H9 (cell line): ENCODE data around the gene LRWD1. TPM values are rescaled to one million over a fixed set of nuclear protein-coding genes. Genes with fewer than 3 reads are reported as not detected.
"Not testable (repeated sequence)": the region's sequence is repeated elsewhere in the genome, so short reads cannot be mapped to it uniquely, and the experiment has no call there.

Experiments used
- DNase-seq: peaks from one replicate; pipeline ENCODE4 v3.0.0-alpha.2; 2017
- H2AFZ ChIP-seq: one replicate; pipeline ENCODE4 v1.6.1; 2013; ENCODE audit warnings: mild to moderate bottlenecking, low read length, control low read depth, moderate library complexity
- H2AK5ac ChIP-seq: 2 replicates; pipeline ENCODE4 v1.6.1; 2013; ENCODE audit warnings: low read length, control low read depth, mixed read lengths; ENCODE audit not compliant: insufficient read length
- H2BK120ac ChIP-seq: one replicate; pipeline ENCODE4 v1.6.1; 2013; ENCODE audit warnings: low read depth, mild to moderate bottlenecking, low read length, control low read depth, inconsistent platforms; ENCODE audit not compliant: poor library complexity, severe bottlenecking
- H2BK12ac ChIP-seq: 2 replicates; pipeline ENCODE4 v1.6.1; 2013; ENCODE audit warnings: low read length, control low read depth, mixed read lengths, low read depth; ENCODE audit not compliant: insufficient read length
- H2BK15ac ChIP-seq: 2 replicates; pipeline ENCODE4 v1.6.1; 2013; ENCODE audit warnings: low read depth, low read length, control low read depth
- H2BK20ac ChIP-seq: one replicate; pipeline ENCODE4 v1.6.1; 2013; ENCODE audit warnings: low read depth, mild to moderate bottlenecking, low read length, control low read depth, inconsistent platforms; ENCODE audit not compliant: poor library complexity, severe bottlenecking
- H2BK5ac ChIP-seq: 2 replicates; pipeline ENCODE4 v1.6.1; 2013; ENCODE audit warnings: low read length, control low read depth, mixed read lengths; ENCODE audit not compliant: insufficient read length
- H3K14ac ChIP-seq: 2 replicates; pipeline ENCODE4 v1.6.1; 2013; ENCODE audit warnings: low read length, control low read depth; ENCODE audit not compliant: insufficient read depth
- H3K18ac ChIP-seq: 2 replicates; pipeline ENCODE4 v1.6.1; 2013; ENCODE audit warnings: low read depth, mild to moderate bottlenecking, mixed read lengths, low read length, control low read depth; ENCODE audit not compliant: insufficient read length
- H3K23ac ChIP-seq: 2 replicates; pipeline ENCODE4 v1.6.1; 2013; ENCODE audit warnings: low read length, control low read depth, mixed read lengths, low read depth; ENCODE audit not compliant: insufficient read length
- H3K23me2 ChIP-seq: 2 replicates; pipeline ENCODE4 v1.6.1; 2013; ENCODE audit warnings: low read depth, mild to moderate bottlenecking, mixed read lengths, low read length, control low read depth; ENCODE audit not compliant: insufficient read length, poor library complexity, severe bottlenecking
- H3K27ac ChIP-seq: 2 replicates; pipeline ENCODE4 v1.5.1; 2013; ENCODE audit warnings: low read length, control low read depth, mixed read lengths, low read depth; ENCODE audit not compliant: insufficient read length
- H3K27me3 ChIP-seq: 2 replicates; pipeline ENCODE4 v1.6.1; 2013; ENCODE audit warnings: low read length, control low read depth, inconsistent platforms; ENCODE audit not compliant: insufficient read depth
- H3K4ac ChIP-seq: 2 replicates; pipeline ENCODE4 v1.6.1; 2013; ENCODE audit warnings: low read depth, mild to moderate bottlenecking, control low read depth, inconsistent platforms, low read length, moderate library complexity
- H3K4me1 ChIP-seq: 2 replicates; pipeline ENCODE4 v1.6.1; 2013; ENCODE audit warnings: low read length, control low read depth, inconsistent platforms; ENCODE audit not compliant: insufficient read depth
- H3K4me2 ChIP-seq: 2 replicates; pipeline ENCODE4 v1.6.1; 2013; ENCODE audit warnings: low read length, control low read depth, mixed read lengths; ENCODE audit not compliant: insufficient read length, insufficient read depth
- H3K56ac ChIP-seq: 2 replicates; pipeline ENCODE4 v1.6.1; 2013; ENCODE audit warnings: low read depth, mild to moderate bottlenecking, mixed read lengths, low read length, control low read depth; ENCODE audit not compliant: insufficient read length
- H3K79me1 ChIP-seq: 2 replicates; pipeline ENCODE4 v1.6.1; 2013; ENCODE audit warnings: low read depth, mild to moderate bottlenecking, moderate library complexity, low read length, control low read depth, inconsistent platforms; ENCODE audit not compliant: insufficient read depth, poor library complexity, severe bottlenecking
- H3K79me2 ChIP-seq: 2 replicates; pipeline ENCODE4 v1.6.1; 2013; ENCODE audit warnings: low read length, control low read depth, inconsistent platforms; ENCODE audit not compliant: insufficient read depth
- H3K9ac ChIP-seq: 2 replicates; pipeline ENCODE4 v1.6.1; 2013; ENCODE audit warnings: low read length, control low read depth, mixed read lengths; ENCODE audit not compliant: insufficient read length; ENCODE audit errors: extremely low read depth
- H3K9me3 ChIP-seq: one replicate; pipeline ENCODE4 v1.6.1; 2013; ENCODE audit warnings: low read depth, low read length, inconsistent platforms; ENCODE audit not compliant: control insufficient read depth
- H3T11ph ChIP-seq: one replicate; pipeline ENCODE4 v1.6.1; 2013; ENCODE audit warnings: mild to moderate bottlenecking, low read length, control low read depth, inconsistent platforms
- H4K20me1 ChIP-seq: one replicate; pipeline ENCODE4 v1.6.1; 2013; ENCODE audit not compliant: control insufficient read depth, insufficient read length, insufficient read depth
- H4K5ac ChIP-seq: 2 replicates; pipeline ENCODE4 v1.6.1; 2013; ENCODE audit warnings: low read depth, mild to moderate bottlenecking, mixed read lengths, low read length, control low read depth; ENCODE audit not compliant: insufficient read length
- H4K8ac ChIP-seq: replicated peaks from 2 replicates; pipeline ENCODE4 v1.6.1; 2013; ENCODE audit warnings: low read length, control low read depth, mixed read lengths, low read depth; ENCODE audit not compliant: insufficient read length
- H4K91ac ChIP-seq: 2 replicates; pipeline ENCODE4 v1.6.1; 2013; ENCODE audit warnings: low read depth, mild to moderate bottlenecking, moderate library complexity, mixed read lengths, low read length, control low read depth; ENCODE audit not compliant: insufficient read length
- H3K27ac Mint-ChIP-seq, 3 experiments: 2 replicates in 2 of 3; 3 replicates in 1 of 3; pipeline ENCODE4 v1.8.0; 2020 to 2021; ENCODE audit warnings: mixed read lengths in 3 of 3, mild to moderate bottlenecking in 1 of 3, moderate library complexity in 1 of 3
- H3K27me3 Mint-ChIP-seq: 2 replicates; pipeline ENCODE4 v1.8.0; 2021; ENCODE audit warnings: low read depth, mild to moderate bottlenecking, moderate library complexity, mixed read lengths
- H3K36me3 Mint-ChIP-seq, 3 experiments: 2 replicates in 2 of 3; 3 replicates in 1 of 3; pipeline ENCODE4 v1.8.0; 2020 to 2021; ENCODE audit warnings: low read depth in 3 of 3, mixed read lengths in 3 of 3; ENCODE audit not compliant: insufficient read depth in 1 of 3
- H3K4me1 Mint-ChIP-seq, 2 experiments: 2 replicates each; pipeline ENCODE4 v1.8.0; 2020; ENCODE audit warnings: mixed read lengths in 2 of 2
- H3K4me3 Mint-ChIP-seq, 2 experiments: 2 replicates in 1 of 2; 3 replicates in 1 of 2; pipeline ENCODE4 v1.8.0; 2020 to 2021; ENCODE audit warnings: mild to moderate bottlenecking in 2 of 2, mixed read lengths in 2 of 2, moderate library complexity in 1 of 2
- H3K9me3 Mint-ChIP-seq, 2 experiments: 2 replicates in 1 of 2; 3 replicates in 1 of 2; pipeline ENCODE4 v1.8.0; 2020; ENCODE audit warnings: mild to moderate bottlenecking in 2 of 2, mixed read lengths in 2 of 2, moderate library complexity in 1 of 2
- WGBS: extraction: QIAGEN DNeasy Blood & Tissue Kit; methylation state at CpG from one replicate; pipeline ENCODE4 v1.1.7; 2013; ENCODE audit warnings: missing lambda C conversion rate, low lambda C conversion rate, mixed read lengths; ENCODE audit not compliant: insufficient read length; ENCODE audit errors: extremely low coverage; 5-methylcytosine and 5-hydroxymethylcytosine counted together
- total RNA-seq: library from RNA; stranded (reverse); gene quantifications from 2 replicates; pipeline ENCODE4 v1.2.1, GENCODE V29; 2021

The LRWD1 gene
- total RNA-seq, 1 experiment from 2014 or later: 35.1 TPM

- not testable (repeated sequence) for H3K36me3 Mint-ChIP-seq, H2AFZ ChIP-seq, H4K5ac ChIP-seq, H2BK5ac ChIP-seq, H2BK12ac ChIP-seq, H3K56ac ChIP-seq, H3K79me2 ChIP-seq, H3K9me3 Mint-ChIP-seq, H3K9me3 ChIP-seq, H3K14ac ChIP-seq, H3K79me1 ChIP-seq, H3K4me1 Mint-ChIP-seq, H3K27ac Mint-ChIP-seq, H3K18ac ChIP-seq, H3T11ph ChIP-seq, DNase-seq, H2AK5ac ChIP-seq, H3K23me2 ChIP-seq, H4K8ac ChIP-seq, H3K27ac ChIP-seq, H3K23ac ChIP-seq, H2BK15ac ChIP-seq, H3K4me1 ChIP-seq, H3K27me3 Mint-ChIP-seq, H3K4me3 Mint-ChIP-seq, H2BK20ac ChIP-seq, H3K27me3 ChIP-seq, H4K20me1 ChIP-seq, H2BK120ac ChIP-seq, H4K91ac ChIP-seq, H3K9ac ChIP-seq, H3K4me2 ChIP-seq, H3K4ac ChIP-seq
- no CpG with 5 or more reads among the region's 15 CpGs for WGBS
These were observed 50.3 kb downstream of the LRWD1 start for GRCh38 chr7:102514881-102515721.

- H3T11ph ChIP-seq, H2AK5ac ChIP-seq, H2BK120ac ChIP-seq, H3K14ac ChIP-seq, H3K9ac ChIP-seq, H2BK5ac ChIP-seq, H2AFZ ChIP-seq, DNase-seq, H3K4me1 Mint-ChIP-seq, H2BK12ac ChIP-seq, H4K8ac ChIP-seq, H3K27ac Mint-ChIP-seq, H3K9me3 ChIP-seq, H3K23me2 ChIP-seq, H3K36me3 Mint-ChIP-seq, H3K18ac ChIP-seq, H4K5ac ChIP-seq, H3K79me2 ChIP-seq, H4K20me1 ChIP-seq, H3K27me3 ChIP-seq, H4K91ac ChIP-seq, H3K56ac ChIP-seq, H3K23ac ChIP-seq, H3K9me3 Mint-ChIP-seq, H3K27ac ChIP-seq, H3K4me3 Mint-ChIP-seq, H3K4me1 ChIP-seq, H3K4me2 ChIP-seq, H3K4ac ChIP-seq, H3K27me3 Mint-ChIP-seq, H2BK20ac ChIP-seq, H3K79me1 ChIP-seq, H2BK15ac ChIP-seq: not testable (repeated sequence)
- WGBS: no CpG with 5 or more reads among the region's 3 CpGs
These were observed 51.1 kb downstream of the LRWD1 start for GRCh38 chr7:102515889-102516288.
